Small intestine (tissue), 7 donors: ENCODE results near the gene LNX2. TPM values are rescaled to one million over a fixed set of nuclear protein-coding genes. Genes with fewer than 3 reads are reported as not detected.

Experiments used
- DNase-seq, 2 donors: peaks; one replicate each; pipeline versions ENCODE4 v3.0.0 to v3.0.0-alpha.2; 2013
- FAIRE-seq: peaks from 2 replicates; lab custom pipeline; 2012; peaks lifted over from hg19 to GRCh38; lab: Jason Lieb, UNC
- H3K27ac ChIP-seq, 3 donors: one replicate each; pipeline ENCODE4 v1.5.1; 2013; ENCODE audit warnings: low read length in 2 of 3, mild to moderate bottlenecking in 2 of 3, control low read depth in 1 of 3, inconsistent platforms in 1 of 3, low read depth in 1 of 3, moderate library complexity in 1 of 3
- H3K27me3 ChIP-seq, 3 donors: one replicate each; pipeline ENCODE4 v1.6.1; 2013; ENCODE audit warnings: low read length in 3 of 3, inconsistent platforms in 1 of 3; ENCODE audit not compliant: control insufficient read depth in 3 of 3, insufficient read depth in 3 of 3
- H3K36me3 ChIP-seq, 3 donors: one replicate each; pipeline ENCODE4 v1.6.1; 2013; ENCODE audit warnings: low read length in 3 of 3, inconsistent platforms in 1 of 3, low read depth in 1 of 3, mild to moderate bottlenecking in 1 of 3, moderate library complexity in 1 of 3; ENCODE audit not compliant: control insufficient read depth in 3 of 3, insufficient read depth in 2 of 3
- H3K4me1 ChIP-seq, 3 donors: one replicate each; pipeline ENCODE4 v1.6.1; 2013; ENCODE audit warnings: low read length in 2 of 3, inconsistent platforms in 1 of 3, low read depth in 1 of 3, mild to moderate bottlenecking in 1 of 3, moderate library complexity in 1 of 3; ENCODE audit not compliant: control insufficient read depth in 3 of 3, insufficient read depth in 2 of 3
- H3K4me3 ChIP-seq, 3 donors: one replicate each; pipeline ENCODE4 v1.5.1; 2013; ENCODE audit warnings: low read length in 3 of 3, control low read depth in 1 of 3, inconsistent platforms in 1 of 3, low read depth in 1 of 3, mild to moderate bottlenecking in 1 of 3, moderate library complexity in 1 of 3
- H3K9me3 ChIP-seq, 2 donors: one replicate each; pipeline ENCODE4 v1.6.1; 2013; ENCODE audit warnings: low read depth in 1 of 2, low read length in 1 of 2; ENCODE audit not compliant: control insufficient read depth in 2 of 2, insufficient read depth in 1 of 2
- WGBS, 3 donors: extraction: QIAGEN DNeasy Blood & Tissue Kit; methylation state at CpG; one replicate each; pipeline ENCODE4 v1.1.7; 2013; 5-methylcytosine and 5-hydroxymethylcytosine counted together
- polyA plus RNA-seq, 4 donors: library from polyadenylated mRNA; stranded (reverse) in 3 of 4; unstranded in 1 of 4; fragments of 200-250 nt in 3 of 4; fragments of 120-200 nt in 1 of 4; gene quantifications; one replicate each; pipeline versions ENCODE4 v1.2.1 to v1.2.3, GENCODE V29; 2013
- donor health status: healthy with polysubstance abuse.
- donor health status: control.
- donor health status: control.
- donor health status: Bipolar disorder and iron deficiency.
- donor health status: healthy.

LNX2 gene
- polyA plus RNA-seq, 4 donors: 9.6 to 26.2 (median 18.2) TPM

GRCh38 chr13:27500806-27501534 is 119.4 kb downstream of the LNX2 start:
- Histone ChIP-seq H3K4me1 (no peaks in the 10 kb centered on the region), H3K27ac (no peak overlapping the region), H3K27me3 (no peaks in the 10 kb centered on the region), H3K4me3 (no peak overlapping the region), H3K9me3 (no peaks in the 10 kb centered on the region), H3K36me3 (no peaks in the 10 kb centered on the region)
- 80 to 87% (median 84%) methylated on average over 13 of the region's 13 CpGs for WGBS, 3 donors
- DNase-seq (no peak), FAIRE-seq (no peak)

- H3K27ac ChIP-seq: no peak overlapping the region
- no peaks in the 10 kb centered on the region for H3K4me1 ChIP-seq
- H3K4me3 ChIP-seq: no peak overlapping the region
- FAIRE-seq (no peak), DNase-seq (no peak)
- H3K9me3 ChIP-seq: no peaks in the 10 kb centered on the region
- no peaks in the 10 kb centered on the region for H3K36me3 ChIP-seq
- no peaks in the 10 kb centered on the region for H3K27me3 ChIP-seq
- WGBS, 3 donors: 87 to 91% (median 90%) methylated on average over 11 of the region's 11 CpGs
Measured at GRCh38 chr13:27497563-27498230, 122.6 kb downstream of the LNX2 start.

- DNase-seq (no peak), FAIRE-seq (no peak)
- Histone ChIP-seq H3K4me3 (no peak overlapping the region), H3K27ac (no peak overlapping the region), H3K9me3 (no peaks in the 10 kb centered on the region), H3K36me3 (no peaks in the 10 kb centered on the region), H3K27me3 (no peaks in the 10 kb centered on the region), H3K4me1 (no peaks in the 10 kb centered on the region)
- WGBS, 3 donors: 76 to 87% (median 85%) methylated on average over 10 of the region's 10 CpGs
Measured at GRCh38 chr13:27496536-27497273, 123.6 kb downstream of the LNX2 start.

- no peak overlapping the region for H3K27ac ChIP-seq
- H3K9me3 ChIP-seq: no peaks in the 10 kb centered on the region
- no peak for DNase-seq
Measured at GRCh38 chr13:27496006-27496405, 124.3 kb downstream of the LNX2 start.

More at GRCh38 chr13:27496006-27496405, 124.3 kb downstream of the LNX2 start:
- WGBS, 3 donors: 76 to 83% (median 78%) methylated on average over 4 of the region's 4 CpGs
- no peak for FAIRE-seq
- H3K4me1 ChIP-seq: no peaks in the 10 kb centered on the region
- H3K27me3 ChIP-seq: no peaks in the 10 kb centered on the region
- H3K4me3 ChIP-seq: no peak overlapping the region
- H3K36me3 ChIP-seq: no peaks in the 10 kb centered on the region

Other genes starting within 250 kb of the LNX2 start
- 100 to 1,000 TPM in 2 of 4 donors, 10 to 100 TPM in 2; 58.3 to 129 (median 112) TPM for gene GTF3A, start 195.9 kb downstream of the LNX2 start, polyA plus RNA-seq
- gene MTIF3, start 170.0 kb downstream of the LNX2 start, polyA plus RNA-seq: 100 to 1,000 TPM in 2 of 4 donors, 10 to 100 TPM in 2; 76.0 to 149 (median 110) TPM
- gene POLR1D, start 1.4 kb upstream of the LNX2 start, polyA plus RNA-seq: 100 to 1,000 TPM; 145 to 192 (median 165) TPM
- gene GSX1, start 172.0 kb upstream of the LNX2 start, polyA plus RNA-seq: not detected